ENCODE data around the gene SLCO1B3.
"Not testable (repeated sequence)": the region's sequence is repeated elsewhere in the genome, so short reads cannot be mapped to it uniquely, and the experiment has no call there.

The SLCO1B3 gene, protein sequence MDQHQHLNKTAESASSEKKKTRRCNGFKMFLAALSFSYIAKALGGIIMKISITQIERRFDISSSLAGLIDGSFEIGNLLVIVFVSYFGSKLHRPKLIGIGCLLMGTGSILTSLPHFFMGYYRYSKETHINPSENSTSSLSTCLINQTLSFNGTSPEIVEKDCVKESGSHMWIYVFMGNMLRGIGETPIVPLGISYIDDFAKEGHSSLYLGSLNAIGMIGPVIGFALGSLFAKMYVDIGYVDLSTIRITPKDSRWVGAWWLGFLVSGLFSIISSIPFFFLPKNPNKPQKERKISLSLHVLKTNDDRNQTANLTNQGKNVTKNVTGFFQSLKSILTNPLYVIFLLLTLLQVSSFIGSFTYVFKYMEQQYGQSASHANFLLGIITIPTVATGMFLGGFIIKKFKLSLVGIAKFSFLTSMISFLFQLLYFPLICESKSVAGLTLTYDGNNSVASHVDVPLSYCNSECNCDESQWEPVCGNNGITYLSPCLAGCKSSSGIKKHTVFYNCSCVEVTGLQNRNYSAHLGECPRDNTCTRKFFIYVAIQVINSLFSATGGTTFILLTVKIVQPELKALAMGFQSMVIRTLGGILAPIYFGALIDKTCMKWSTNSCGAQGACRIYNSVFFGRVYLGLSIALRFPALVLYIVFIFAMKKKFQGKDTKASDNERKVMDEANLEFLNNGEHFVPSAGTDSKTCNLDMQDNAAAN

DNA sequence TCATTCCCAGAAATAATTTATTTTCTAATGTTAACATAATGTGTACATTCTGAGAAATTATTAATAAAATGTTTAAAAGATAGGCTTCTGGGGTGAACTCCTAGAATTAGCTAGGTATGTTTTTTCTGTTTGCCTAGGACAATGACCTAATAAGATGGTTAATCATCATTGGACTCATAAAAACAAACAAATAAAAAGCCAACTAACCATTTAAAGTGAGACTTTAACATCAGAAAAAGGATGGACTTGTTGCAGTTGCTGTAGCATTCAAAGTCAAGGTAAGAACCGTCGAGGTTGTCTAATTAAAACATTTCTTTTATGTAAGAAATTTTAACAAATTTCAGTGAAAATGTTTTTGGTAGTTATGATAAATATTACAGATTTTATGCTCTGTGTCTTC lies at the start of gene SLCO1B3:
Gene SLCO1B3, plus strand, starts transcription at position 219 of the 400 bp plus-strand sequence. CDS start 5,034 bp downstream, outside the sequence.
- DNase-seq (ENCODE audit: low read depth): no peak

DNA sequence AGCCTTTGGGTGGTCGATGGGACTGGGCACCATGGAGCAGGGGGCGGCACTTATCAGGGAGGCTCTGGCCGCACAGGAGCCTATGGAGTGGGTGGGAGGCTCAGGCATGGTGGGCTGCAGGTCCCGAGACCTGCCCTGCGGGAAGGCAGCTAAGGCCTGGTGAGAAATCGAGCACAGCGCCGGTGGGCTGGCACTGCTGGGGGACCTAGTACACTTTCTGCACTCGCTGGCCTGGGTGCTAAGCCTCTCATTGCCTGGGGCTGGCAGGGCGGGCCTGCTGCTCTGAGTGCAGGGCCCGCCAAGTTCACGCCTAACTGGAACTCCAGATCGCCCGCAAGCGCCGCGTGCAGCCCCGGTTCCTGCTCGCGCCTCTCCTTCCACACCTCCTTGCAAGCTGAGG lies 33.1 kb upstream of the SLCO1B3 start:
- DNase-seq (ENCODE audit: low read depth): no peak

DNA sequence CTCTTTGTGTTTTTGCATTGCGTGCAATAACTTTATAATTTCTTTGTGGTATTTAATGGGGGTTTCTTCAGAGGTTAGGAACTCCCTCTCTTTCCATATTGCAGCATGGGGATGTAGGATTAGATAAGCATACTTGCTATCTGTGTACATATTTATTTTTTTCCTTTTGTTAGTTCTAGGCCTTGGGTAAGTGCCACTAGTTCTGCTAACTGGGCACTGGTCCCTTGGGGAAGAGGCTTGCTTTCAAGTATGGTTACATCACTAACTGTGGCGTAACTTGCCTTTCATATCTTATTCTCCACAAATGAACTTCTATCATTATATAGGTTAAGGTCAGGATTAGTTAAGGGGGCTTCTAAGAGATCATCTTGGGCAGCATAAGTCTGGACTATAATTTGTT lies 31.5 kb upstream of the SLCO1B3 start:
- no peak for DNase-seq (ENCODE audit: low read depth)

DNA sequence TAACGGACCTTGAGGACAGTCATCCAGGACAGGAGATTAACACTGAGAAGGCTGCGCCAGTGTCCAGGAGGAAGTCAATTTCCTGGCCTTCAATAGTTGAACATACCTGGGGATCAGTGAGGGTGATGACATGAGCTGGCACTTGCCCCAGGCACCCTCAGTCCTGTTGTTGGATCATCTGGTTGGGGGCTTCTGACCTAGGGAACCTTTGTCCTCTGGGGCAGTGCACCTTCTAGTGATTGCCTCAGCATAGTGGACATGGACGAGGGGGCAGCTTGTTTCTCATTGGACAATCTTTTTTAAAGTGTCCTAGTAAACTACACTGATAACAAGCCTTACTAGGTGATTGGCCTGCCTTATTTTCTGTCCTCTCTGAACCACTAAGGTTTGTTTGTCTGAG lies 30.5 kb upstream of the SLCO1B3 start:
- DNase-seq (ENCODE audit: low read depth): not testable (repeated sequence)

DNA sequence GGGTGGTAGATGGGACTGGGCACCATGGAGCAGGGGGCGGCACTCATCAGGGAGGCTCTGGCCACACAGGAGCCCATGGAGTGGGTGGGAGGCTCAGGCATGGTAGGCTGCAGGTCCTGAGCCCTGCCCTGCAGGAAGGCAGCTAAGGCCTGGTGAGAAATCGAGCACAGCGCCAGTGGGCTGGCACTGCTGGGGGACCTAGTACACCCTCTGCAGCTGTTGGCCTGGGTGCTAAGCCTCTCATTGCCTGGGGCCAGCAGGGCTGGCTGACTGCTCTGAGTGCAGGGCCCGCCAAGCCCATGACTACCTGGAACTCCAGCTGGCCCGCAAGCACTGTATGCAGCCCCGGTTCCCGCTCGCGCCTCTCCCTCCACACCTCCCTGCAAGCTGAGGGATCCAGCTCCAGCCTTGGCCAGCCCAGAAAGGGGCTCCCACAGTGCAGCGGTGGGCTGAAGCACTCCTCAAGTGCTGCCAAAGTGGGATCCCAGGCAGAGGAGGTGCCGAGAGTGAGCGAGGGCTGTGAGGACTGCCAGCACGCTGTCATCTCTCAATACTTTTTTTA lies 26.6 kb upstream of the SLCO1B3 start:
- not testable (repeated sequence) for DNase-seq (ENCODE audit: low read depth)

DNA sequence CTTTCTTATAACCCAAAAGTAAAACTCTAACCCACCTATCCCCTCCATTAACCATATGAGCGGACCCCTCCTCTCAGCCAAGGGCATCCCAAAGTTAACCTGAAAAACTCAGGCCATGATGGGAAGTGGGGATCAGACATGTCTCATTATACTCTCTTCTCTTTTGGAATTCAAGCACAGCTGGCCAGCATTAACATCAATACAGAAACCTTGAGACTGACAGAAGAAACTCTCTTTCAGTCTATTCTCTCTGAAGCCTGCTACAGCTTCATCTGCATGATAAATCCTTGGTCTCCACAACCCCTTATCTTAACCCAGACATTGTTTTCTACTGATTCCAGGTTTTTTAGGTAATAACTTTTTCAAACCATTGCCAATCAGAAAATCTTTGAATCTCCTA lies 17.5 kb upstream of the SLCO1B3 start:
- DNase-seq (ENCODE audit: low read depth): no peak

DNA sequence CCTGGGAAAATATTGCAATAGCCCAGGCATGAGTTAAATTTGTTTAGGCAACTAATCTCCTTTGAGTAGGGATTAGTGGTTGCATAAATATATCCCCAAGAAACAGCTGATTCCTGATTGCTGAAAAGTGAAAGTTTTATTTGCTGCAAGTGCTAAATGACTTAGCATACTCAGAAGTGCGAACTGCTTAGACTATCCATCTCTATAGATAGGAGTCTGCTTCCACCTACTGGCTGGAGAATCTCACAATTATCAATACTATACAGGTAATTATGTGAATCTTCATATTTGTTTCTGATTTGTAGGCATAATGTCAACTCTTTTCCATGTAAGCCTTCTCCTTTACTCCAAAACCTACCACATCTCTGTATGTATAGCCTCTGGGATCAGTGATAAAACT lies 12.0 kb upstream of the SLCO1B3 start:
- no peak for DNase-seq (ENCODE audit: low read depth)

DNA sequence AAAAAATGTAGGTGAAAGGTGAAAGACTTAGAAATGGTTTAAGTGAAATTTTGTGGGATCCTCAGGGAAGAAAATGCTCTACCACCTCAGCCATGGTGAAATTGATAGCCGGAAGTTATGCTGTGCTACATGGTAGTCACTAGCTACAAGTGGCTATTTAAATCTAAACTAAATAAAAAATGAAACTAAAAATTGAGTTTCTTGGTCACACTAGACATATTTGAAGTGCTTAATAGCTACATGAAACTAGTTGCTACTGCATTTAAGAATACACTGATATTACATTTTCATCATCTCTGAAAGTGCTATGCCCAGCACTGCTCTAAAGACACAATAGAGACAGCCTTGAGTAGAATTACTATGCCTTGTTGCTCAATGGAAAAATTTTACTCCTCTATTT lies 10.3 kb upstream of the SLCO1B3 start:
- DNase-seq (ENCODE audit: low read depth): no peak

DNA sequence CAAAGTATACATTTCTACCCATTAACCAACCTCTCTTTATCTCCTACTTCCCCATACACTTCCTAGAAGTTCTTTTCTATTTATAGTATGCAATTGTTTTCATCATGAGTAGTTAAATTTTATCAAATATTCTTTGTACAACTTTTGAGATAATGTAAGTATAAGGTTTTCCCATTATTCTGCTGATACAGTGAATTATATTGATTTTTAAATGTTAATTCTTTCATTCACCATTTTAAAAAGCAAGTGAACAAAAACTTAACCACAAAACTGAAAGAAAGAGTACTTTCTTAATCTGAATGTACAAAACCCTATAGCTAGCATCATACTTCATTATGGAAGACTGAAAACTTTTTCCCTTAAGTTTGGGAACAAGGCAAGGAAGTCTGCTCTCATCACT lies 9.5 kb upstream of the SLCO1B3 start:
- no peak for DNase-seq (ENCODE audit: low read depth)

DNA sequence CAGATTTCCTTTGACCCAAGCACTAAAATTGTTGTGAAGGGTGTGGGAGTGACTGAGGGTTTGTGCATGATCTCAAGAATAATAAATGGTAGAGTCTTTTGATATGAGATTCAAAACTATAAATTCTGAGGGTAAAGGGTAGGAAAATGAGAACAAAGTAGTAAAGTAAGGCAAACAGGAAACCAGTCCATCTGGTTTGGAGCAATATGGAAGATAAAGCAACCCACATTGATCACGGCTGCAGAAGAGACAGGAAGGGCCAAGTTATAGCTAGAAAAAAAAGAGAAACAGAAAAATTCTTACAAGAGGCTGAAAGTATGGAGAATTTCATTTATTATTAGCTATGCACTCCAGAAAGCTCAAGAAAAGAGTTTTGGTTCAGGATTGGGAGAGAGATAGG lies 4.6 kb upstream of the SLCO1B3 start:
- DNase-seq (ENCODE audit: low read depth): no peak

DNA sequence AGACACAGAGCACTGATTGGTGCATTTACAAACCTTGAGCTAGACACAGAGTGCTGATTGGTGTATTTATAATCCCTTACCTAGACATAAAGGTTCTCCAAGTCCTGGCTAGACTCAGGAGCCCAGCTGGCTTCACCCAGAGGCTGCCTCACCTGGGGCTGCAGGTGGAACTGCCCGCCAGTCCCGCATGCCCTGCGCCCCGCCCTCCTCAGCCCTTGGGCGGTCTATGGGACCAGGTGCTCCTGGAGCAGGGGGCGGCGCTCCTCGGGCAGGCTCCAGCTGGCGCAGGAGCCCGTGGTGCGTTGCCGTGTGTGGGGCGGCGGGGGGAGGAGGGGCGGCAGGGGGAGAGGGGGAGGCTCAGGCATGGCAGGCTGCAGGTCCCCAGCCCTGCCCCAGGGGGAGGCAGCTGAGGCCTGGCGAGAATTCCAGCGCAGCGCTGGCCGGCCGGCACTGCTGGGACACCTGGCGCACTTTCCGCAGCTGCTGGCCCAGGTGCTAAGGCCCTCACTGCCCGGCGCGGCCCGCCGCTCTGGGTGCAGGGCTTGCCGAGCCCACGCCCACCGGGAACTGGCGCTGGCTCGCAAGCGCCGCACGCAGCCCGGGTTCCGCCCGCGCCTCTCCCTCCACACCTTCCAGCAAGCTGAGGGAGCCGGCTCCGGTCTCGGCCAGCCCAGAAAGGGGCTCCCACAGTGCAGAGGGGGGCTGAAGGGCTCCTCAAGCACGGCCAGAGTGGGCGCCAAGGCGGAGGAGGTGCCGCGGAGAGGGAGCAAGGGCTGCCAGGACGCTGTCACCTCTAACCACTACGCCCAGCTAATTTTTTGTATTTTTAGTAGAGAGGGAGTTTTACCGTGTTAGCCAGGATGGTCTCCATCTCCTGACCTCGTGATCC lies 3.1 kb upstream of the SLCO1B3 start:
- DNase-seq (ENCODE audit: low read depth): no peak

DNA sequence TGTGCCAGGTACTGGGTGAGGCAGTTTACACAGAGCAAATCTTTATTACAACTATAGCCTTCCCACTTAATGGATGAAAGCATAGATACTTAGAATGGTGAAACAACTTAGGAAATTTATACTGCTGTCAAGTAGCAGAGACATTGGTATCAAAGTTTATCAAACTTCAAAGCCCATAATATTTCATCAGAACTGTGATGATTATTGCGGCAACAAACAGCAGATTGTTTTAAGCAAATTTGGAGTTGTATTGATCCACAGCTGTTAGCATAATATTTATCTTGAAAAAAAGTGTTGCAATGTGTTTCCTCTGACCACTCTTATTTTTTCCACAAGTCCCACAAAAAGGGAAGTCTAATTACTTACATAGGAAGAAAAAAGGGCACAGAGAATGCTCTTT lies 2.0 kb upstream of the SLCO1B3 start:
- DNase-seq (ENCODE audit: low read depth): no peak

DNA sequence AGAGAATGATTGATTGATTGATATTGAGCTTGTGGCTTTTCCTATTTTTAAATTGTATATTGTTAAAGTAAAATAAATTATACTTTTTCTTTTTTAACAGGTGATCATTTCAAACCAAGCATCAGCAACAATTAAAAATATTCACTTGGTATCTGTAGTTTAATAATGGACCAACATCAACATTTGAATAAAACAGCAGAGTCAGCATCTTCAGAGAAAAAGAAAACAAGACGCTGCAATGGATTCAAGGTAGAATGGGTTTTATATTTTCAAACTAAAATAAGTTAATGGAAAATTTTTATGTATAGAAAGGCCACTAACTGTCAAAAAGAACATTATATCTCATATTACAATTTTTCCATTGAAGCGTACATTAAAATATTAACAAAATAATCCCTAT lies 5.1 kb downstream of the SLCO1B3 start:
- no peak for DNase-seq (ENCODE audit: low read depth)

DNA sequence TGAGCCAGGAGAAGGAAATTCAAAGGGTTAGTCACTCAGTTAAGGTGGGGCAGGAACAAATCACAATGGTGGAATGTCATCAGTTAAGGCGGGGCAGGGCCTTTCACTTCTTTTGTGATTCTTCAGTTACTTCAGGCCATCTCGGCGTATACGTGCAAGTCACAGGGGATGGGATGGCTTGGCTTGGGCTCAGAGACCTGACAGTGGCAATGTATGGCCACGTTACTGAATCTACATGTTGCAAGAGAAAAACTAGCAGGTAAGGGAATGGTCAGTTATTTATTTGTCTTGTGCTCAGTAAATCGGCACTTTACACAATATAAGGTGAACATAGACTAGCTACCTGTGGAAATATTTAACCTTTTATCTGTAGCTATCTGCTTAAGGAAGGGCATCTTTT lies 11.9 kb downstream of the SLCO1B3 start:
- no peak for DNase-seq (ENCODE audit: low read depth)

DNA sequence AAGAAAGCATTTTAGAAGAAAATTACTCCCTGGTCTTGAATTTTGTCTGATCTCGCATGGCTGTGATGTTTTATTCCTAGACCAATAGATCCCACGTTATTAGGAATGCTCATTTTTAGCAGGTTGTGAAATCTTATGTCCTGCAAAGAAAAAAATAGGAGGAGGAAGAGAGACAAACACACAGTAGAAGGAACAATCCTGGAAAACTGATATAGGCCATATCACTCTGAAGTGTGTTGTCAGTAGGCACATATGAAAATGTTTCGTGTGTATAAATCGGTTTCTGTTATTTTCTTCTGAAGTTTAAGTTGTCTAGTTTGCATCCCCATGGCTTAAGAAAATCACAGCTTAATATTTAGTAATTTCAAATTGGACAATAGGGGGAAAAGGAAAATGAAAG lies 12.4 kb downstream of the SLCO1B3 start:
- DNase-seq (ENCODE audit: low read depth): no peak

DNA sequence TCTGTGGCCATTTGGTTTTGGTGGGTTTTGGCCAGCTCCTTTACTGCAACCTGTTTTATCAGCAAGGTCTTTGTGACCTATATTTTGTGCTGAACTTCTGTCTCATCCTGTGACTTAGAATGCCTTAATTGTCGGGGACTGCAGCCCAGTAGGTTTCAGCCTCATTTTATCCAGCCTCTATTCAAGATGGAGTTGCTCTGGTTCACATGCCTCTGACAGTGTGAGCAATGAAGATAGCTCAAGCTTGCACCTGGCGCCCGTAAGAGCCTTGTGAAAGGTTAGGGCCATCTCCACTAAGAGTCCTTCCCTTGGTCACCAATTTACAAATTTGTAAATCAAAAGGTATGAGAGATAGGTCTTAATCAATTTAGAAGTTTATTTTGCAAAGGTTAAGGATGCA lies 19.4 kb downstream of the SLCO1B3 start:
- DNase-seq (ENCODE audit: low read depth): no peak

DNA sequence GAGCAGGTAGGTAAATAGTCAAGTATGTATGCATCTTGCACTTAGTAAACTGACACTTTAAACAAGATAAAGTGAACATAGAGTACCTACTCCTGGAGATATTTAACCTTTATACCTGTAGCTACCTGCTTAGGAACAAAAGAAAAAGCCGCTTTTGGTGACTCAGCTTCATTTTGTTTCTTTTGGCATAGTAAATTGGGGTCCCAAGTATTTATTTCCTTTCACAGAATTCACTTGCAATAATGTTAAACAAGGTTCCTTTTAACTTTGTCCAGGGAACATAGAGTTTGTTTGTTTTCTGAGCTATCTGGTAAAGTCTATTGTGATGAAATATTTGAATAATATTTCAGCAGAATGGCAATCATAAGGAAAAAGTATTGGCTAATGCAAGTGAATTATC lies 20.0 kb downstream of the SLCO1B3 start:
- no peak for DNase-seq (ENCODE audit: low read depth)

DNA sequence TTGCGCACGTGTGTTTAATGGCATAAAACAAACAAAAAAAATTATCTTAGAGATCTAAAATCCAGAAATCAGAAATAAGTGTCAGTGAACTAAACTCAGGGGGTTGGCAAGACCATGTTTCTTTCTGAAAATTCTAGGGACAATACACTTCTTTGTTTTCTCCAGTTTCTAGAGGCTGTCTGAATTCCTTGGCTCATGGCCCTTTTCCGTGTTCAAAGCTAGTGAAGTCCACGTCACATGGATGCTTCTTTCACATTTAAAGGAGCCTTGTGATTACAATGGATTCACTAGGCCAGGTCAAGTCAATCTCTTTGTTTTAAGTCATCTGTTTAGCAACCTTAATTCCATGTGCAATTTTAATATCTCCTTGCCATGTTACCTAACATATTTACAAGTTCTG lies 22.4 kb downstream of the SLCO1B3 start:
- DNase-seq (ENCODE audit: low read depth): no peak

DNA sequence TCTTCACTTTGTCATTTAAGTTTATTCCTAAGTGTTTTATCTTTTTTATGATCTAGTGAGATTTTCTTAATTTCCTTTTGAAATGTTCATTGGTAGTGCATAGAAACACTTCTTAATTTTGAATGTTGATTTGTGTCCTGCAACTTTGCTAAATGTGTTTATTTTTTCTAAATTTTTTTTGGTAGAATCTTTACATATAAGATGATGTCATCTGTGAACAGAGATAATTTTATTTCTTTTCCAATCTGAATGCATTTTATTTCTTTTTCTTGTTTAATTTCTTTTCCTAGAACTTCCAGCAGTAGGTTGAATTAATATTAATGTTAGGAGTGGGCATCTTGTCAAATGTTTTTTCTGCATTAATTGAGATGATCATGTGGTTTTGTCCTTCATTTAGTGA lies 42.1 kb downstream of the SLCO1B3 start:
- no peak for DNase-seq (ENCODE audit: low read depth)

DNA sequence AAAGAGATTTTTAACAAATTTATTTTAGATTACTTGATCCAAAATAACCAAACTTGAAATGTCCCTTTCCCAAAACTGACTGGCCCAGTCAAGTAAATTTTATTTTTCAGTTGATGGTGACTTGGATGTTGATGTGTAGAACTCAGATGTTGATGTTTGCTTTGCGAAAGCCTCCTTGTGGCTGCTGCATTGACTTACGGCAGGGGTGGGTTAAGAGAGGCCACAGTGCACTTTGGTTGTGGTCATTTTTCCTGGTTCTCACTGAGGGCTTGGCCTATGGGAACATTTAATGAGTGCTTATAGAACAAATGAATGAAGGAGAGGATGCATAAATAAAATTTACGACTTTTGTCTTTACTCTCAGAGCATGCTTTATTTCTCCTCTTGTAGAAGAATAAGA lies 52.6 kb downstream of the SLCO1B3 start:
- DNase-seq (ENCODE audit: low read depth): no peak

DNA sequence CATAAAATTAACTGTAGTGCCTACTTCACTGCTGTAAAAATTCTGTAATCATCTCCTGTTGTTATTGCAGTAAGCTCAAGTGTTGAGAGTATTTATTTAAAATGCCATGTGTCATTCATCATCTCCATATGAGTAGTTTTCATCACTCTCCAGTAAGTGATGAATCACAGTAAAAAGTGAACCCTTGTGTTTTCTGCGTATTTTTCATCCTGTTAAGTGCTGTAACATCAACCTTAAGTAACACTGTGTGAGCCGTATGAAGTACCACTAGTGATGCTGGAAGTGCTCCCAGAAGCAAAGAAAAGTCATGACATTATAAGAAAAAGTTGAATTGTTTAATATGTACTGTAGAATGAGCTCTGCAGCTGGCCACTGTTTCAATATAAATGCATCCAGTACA lies 55.4 kb downstream of the SLCO1B3 start:
- DNase-seq (ENCODE audit: low read depth): no peak

DNA sequence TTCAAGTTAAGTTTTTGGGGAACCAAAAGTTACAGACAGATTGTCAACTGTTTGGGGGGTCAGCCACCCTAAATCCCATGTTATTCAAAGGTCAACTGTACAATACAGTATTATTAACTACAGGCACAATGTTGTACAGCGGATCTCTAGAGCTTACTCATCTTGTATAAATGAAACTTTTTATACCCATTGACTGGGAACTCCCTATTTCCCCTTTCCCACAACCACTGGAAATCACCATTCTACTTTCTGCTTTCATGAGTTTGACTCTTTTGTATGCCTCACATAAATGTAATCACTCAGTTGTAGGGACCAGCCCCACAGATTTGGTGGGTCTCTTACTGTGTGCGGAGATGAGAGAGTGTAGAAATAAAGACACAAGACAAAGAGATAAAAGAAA lies 57.8 kb downstream of the SLCO1B3 start:
- no peak for DNase-seq (ENCODE audit: low read depth)
